Fibroblast of skin of back (primary cell): Measurements from ENCODE around the gene LTBP3.

Experiments
- DNase-seq: peaks from one replicate; pipeline ENCODE4 v3.0.0-alpha.2; 2013

The LTBP3 gene

GRCh38 chr11:65492637-65493366 lies 65.4 kb downstream of the LTBP3 start:
- DNase-seq = peak; percentile 91

GRCh38 chr11:65492387-65492636 lies 65.8 kb downstream of the LTBP3 start:
- no peak for DNase-seq

GRCh38 chr11:65491614-65492386 lies 66.4 kb downstream of the LTBP3 start:
- peak; percentile 99 for DNase-seq

- peak; percentile 53 for DNase-seq
These were observed 67.0 kb downstream of the LTBP3 start for GRCh38 chr11:65491163-65491465.

GRCh38 chr11:65489706-65490320 lies 68.3 kb downstream of the LTBP3 start:
- DNase-seq = peak; percentile 86

GRCh38 chr11:65489035-65489705 lies 69.0 kb downstream of the LTBP3 start:
- peak; percentile 99 for DNase-seq
